Measurements from ENCODE around the gene CABP4.

CABP4 gene

GRCh38 chr11:67436459-67437081, 18.6 kb upstream of the CABP4 start:
- DNase-seq, result peak; percentile 61

- DNase-seq, result peak; percentile 72
Measured at GRCh38 chr11:67437082-67437808, 17.9 kb upstream of the CABP4 start, which contains the start of gene PTPRCAP. TSS of gene PTPRCAP (minus strand) at chr11:67437682. CDS start at chr11:67437619, 63 bp downstream.

- no peak for DNase-seq
Measured at GRCh38 chr11:67437809-67438157, 17.4 kb upstream of the CABP4 start.

GRCh38 chr11:67438158-67438902, 16.8 kb upstream of the CABP4 start:
- DNase-seq, result peak; percentile 80

- peak; percentile 35 for DNase-seq
Measured at GRCh38 chr11:67439321-67440228, 15.6 kb upstream of the CABP4 start.

- DNase-seq, result no peak
Measured at GRCh38 chr11:67440229-67441097, 14.7 kb upstream of the CABP4 start.

GRCh38 chr11:67441098-67441563, 14.0 kb upstream of the CABP4 start:
- no peak for DNase-seq

GRCh38 chr11:67441731-67442351, 13.3 kb upstream of the CABP4 start:
- DNase-seq, result no peak

GRCh38 chr11:67442504-67443404, 12.4 kb upstream of the CABP4 start:
- no peak for DNase-seq

GRCh38 chr11:67445515-67445914, 9.6 kb upstream of the CABP4 start:
- DNase-seq, result no peak

GRCh38 chr11:67448220-67448609, 6.9 kb upstream of the CABP4 start:
- no peak for DNase-seq

GRCh38 chr11:67449116-67449844, 5.9 kb upstream of the CABP4 start:
- DNase-seq, result no peak

- no peak for DNase-seq
Measured at GRCh38 chr11:67450796-67451657, 4.1 kb upstream of the CABP4 start.

GRCh38 chr11:67451658-67451976, 3.5 kb upstream of the CABP4 start:
- DNase-seq, result no peak

- no peak for DNase-seq
Measured at GRCh38 chr11:67452141-67452952, 2.8 kb upstream of the CABP4 start, which contains the start of gene GPR152. TSS of gene GPR152 (minus strand) at chr11:67452729. CDS start at chr11:67452724, 5 bp downstream.

GRCh38 chr11:67453816-67454732, 1.1 kb upstream of the CABP4 start:
- DNase-seq, result no peak

Measured in stimulated activated naive CD4-positive, alpha-beta T cell treated with Interleukin-2 at 50 U/mL for 16 hours (primary cell).